ENCODE measurements around the gene MLEC.

- no peak for TF ChIP-seq CTCF (IDR thresholded peaks at IDR 0.05; ENCODE audit: insufficient read depth, low read depth, low read length)
- no peak for TF ChIP-seq EZH2 (IDR thresholded peaks at IDR 0.05; ENCODE audit: insufficient read depth, low read length)
Measured at GRCh38 chr12:120700886-120701285, 13.9 kb downstream of the MLEC start.
